G401.6 (cell line): ENCODE data around the gene PDLIM5.

ENCODE experiments used
- FAIRE-seq: peaks from 2 replicates; lab custom pipeline; 2012; peaks lifted over from hg19 to GRCh38; lab: Jason Lieb, UNC

PDLIM5 gene

GRCh38 chr4:94428884-94429283 lies 22.9 kb upstream of the PDLIM5 start:
- no peak for FAIRE-seq

- FAIRE-seq = no peak
These were observed 21.3 kb upstream of the PDLIM5 start for GRCh38 chr4:94430406-94430805.

GRCh38 chr4:94431388-94431787 lies 20.4 kb upstream of the PDLIM5 start:
- no peak for FAIRE-seq

- no peak for FAIRE-seq
These were observed 17.2 kb upstream of the PDLIM5 start for GRCh38 chr4:94434505-94434904.

GRCh38 chr4:94435874-94436273 lies 15.9 kb upstream of the PDLIM5 start:
- no peak for FAIRE-seq

- FAIRE-seq = no peak
These were observed 15.2 kb upstream of the PDLIM5 start for GRCh38 chr4:94436512-94436911.

- no peak for FAIRE-seq
These were observed 12.1 kb upstream of the PDLIM5 start for GRCh38 chr4:94439606-94440005.

- FAIRE-seq = no peak
These were observed 9.9 kb upstream of the PDLIM5 start for GRCh38 chr4:94441838-94442237.

- FAIRE-seq = no peak
These were observed 9.5 kb upstream of the PDLIM5 start for GRCh38 chr4:94442251-94442650.

GRCh38 chr4:94446386-94446785 lies 5.4 kb upstream of the PDLIM5 start:
- FAIRE-seq = no peak

- no peak for FAIRE-seq
These were observed 3.9 kb upstream of the PDLIM5 start for GRCh38 chr4:94447754-94448411.

- FAIRE-seq = no peak
These were observed 2.8 kb upstream of the PDLIM5 start for GRCh38 chr4:94448815-94449375.

GRCh38 chr4:94451051-94451694 lies 569 bp upstream of the PDLIM5 start:
- FAIRE-seq = no peak

GRCh38 chr4:94452476-94453371 lies 982 bp downstream of the PDLIM5 start:
- FAIRE-seq = no peak

- FAIRE-seq = no peak
These were observed 1.7 kb downstream of the PDLIM5 start for GRCh38 chr4:94453391-94453963.

- FAIRE-seq = no peak
These were observed 2.7 kb downstream of the PDLIM5 start for GRCh38 chr4:94454405-94454804.

GRCh38 chr4:94455081-94455480 lies 3.3 kb downstream of the PDLIM5 start:
- FAIRE-seq = no peak

GRCh38 chr4:94457692-94458106 lies 6.0 kb downstream of the PDLIM5 start:
- no peak for FAIRE-seq

GRCh38 chr4:94458682-94459081 lies 6.9 kb downstream of the PDLIM5 start:
- FAIRE-seq = no peak

- FAIRE-seq = no peak
These were observed 7.9 kb downstream of the PDLIM5 start for GRCh38 chr4:94459462-94460161.

GRCh38 chr4:94461506-94461905 lies 9.8 kb downstream of the PDLIM5 start:
- FAIRE-seq = no peak

- no peak for FAIRE-seq
These were observed 10.8 kb downstream of the PDLIM5 start for GRCh38 chr4:94462572-94462971.
